ENCODE data around the gene ZC3H11A. TPM values are rescaled to one million over a fixed set of nuclear protein-coding genes. Genes with fewer than 3 reads are reported as not detected.

Gene ZC3H11A
- total and polyA plus RNA-seq, 2 donors (not counting 3 experiments of a cell fraction or from before 2014, with no cell fraction given), result 36.8 to 72.6 TPM

DNA sequence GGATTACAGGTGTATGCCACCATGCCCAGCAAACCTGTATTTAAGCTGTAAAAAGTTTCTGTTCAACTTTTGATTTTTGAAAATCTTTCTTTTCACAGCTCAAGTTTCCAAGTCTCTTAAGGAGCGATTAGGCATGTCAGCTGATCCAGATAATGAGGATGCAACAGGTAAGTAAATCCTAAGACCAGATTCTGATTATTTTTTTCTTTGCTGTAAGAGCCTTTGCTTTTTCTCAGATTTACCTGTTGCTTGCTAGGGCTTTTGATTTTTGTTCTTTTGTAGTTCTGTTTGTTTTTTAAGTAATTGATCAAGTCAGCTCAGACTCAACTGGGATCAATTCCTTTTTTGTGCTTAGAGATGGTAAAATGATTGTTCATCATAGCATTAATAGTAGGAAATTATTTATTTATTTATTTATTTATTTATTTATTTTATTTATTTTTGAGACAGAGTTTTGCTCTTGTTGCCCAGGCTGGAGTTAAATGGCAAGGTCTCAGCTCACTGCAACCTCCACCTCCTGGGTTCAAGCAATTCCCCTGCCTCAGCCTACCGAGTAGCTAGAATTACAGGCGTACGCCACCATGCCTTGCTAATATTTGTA, 44.9 kb downstream of the ZC3H11A start:
- no peak overlapping the region for H3K4me2 ChIP-seq (ENCODE audit: insufficient read depth, low read length)
- intact Hi-C loops (cut with micrococcal nuclease), result no loop called here
- no peaks in the 10 kb centered on the region for H4K20me1 ChIP-seq (replicated peaks; ENCODE audit: control insufficient read depth, extremely low read depth, insufficient read depth, low read length)
- no TSS peak for BruUV-seq (replicated peaks)
- FAIRE-seq (no peak), DNase-seq (ENCODE audit: low read depth, low spot score) (no peak)
- H3K36me3 ChIP-seq (ENCODE audit: control insufficient read depth in 2 of 2, extremely low read depth in 1 of 2, insufficient read depth in 2 of 2, low read length in 2 of 2), result peaks cover 12 to 17% of the 10 kb centered on the region in 2 experiments
- ChIA-PET POLR2A (no interaction called here), CTCF (no interaction called here)
- H3K9me3 ChIP-seq (replicated peaks; ENCODE audit: control insufficient read depth, insufficient read depth, low read length), result no peaks in the 10 kb centered on the region
- no peaks in the 10 kb centered on the region for H3K27me3 ChIP-seq (ENCODE audit: control insufficient read depth in 2 of 2, insufficient read depth in 2 of 2, low read length in 2 of 2)
- H3K4me1 ChIP-seq (ENCODE audit: control insufficient read depth, extremely low read depth, insufficient read depth, low read length), result no peaks in the 10 kb centered on the region
- no peak overlapping the region for H2AFZ ChIP-seq (ENCODE audit: low read depth, low read length)
- no peak overlapping the region for H3K27ac ChIP-seq (ENCODE audit: insufficient read depth, low read depth, low read length)
- H3K9ac ChIP-seq (replicated peaks; ENCODE audit: extremely low read depth, insufficient read depth, low read length), result no peak overlapping the region
- dilution Hi-C loops (cut with MboI; ENCODE audit: extremely low pct_ligation_motif_present, low sequenced_read_pairs), result no loop called here
- H3K4me3 ChIP-seq (replicated peaks in 1 of 3; ENCODE audit: insufficient read depth in 1 of 3, low read depth in 1 of 3, low read length in 3 of 3), result no peak overlapping the region
- TF ChIP-seq EZH2 (IDR thresholded peaks at IDR 0.05; ENCODE audit: borderline replicate concordance, low read depth, low read length, severe bottlenecking) (no peak), FOS (IDR thresholded peaks at IDR 0.05; ENCODE audit: borderline replicate concordance, insufficient read depth, low read length) (no peak), GATA2 (IDR thresholded peaks at IDR 0.05; ENCODE audit: insufficient read depth, insufficient read length, low read depth, low read length) (no peak)
- TF ChIP-seq, protein P1, sequence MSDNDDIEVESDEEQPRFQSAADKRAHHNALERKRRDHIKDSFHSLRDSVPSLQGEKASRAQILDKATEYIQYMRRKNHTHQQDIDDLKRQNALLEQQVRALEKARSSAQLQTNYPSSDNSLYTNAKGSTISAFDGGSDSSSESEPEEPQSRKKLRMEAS (IDR thresholded peaks at IDR 0.05; ENCODE audit: insufficient read depth, insufficient read length), result no peak
- H3K9me1 ChIP-seq (replicated peaks; ENCODE audit: control insufficient read depth, extremely low read depth, insufficient read depth, low read length), result no peaks in the 10 kb centered on the region
- peaks cover 1% of the 10 kb centered on the region for H3K79me2 ChIP-seq (ENCODE audit: control insufficient read depth, insufficient read depth, low read length)

DNA sequence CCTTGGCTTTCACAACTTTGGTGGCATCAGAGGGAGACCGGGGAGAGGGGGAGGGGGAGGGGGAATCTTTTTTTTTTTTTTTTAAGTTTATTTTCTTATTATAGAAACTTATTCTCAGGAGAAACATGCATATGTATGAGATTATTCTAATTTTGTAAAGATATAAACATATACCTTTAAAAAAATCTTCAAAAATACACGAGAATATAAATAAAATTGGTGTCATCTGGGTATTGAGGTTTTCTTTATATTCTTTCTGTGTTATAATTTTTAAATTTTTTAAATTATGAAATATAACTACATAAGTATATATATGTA, 47.1 kb downstream of the ZC3H11A start:
- CTCF ChIA-PET, result no interaction called here

More for the DNA sequence above, 47.1 kb downstream of the ZC3H11A start:
- Histone ChIP-seq H3K9ac (replicated peaks; ENCODE audit: extremely low read depth, insufficient read depth, low read length) (no peak overlapping the region), H3K9me1 (replicated peaks; ENCODE audit: control insufficient read depth, extremely low read depth, insufficient read depth, low read length) (no peaks in the 10 kb centered on the region), H3K79me2 (ENCODE audit: control insufficient read depth, insufficient read depth, low read length) (peaks cover 1% of the 10 kb centered on the region), H3K9me3 (replicated peaks; ENCODE audit: control insufficient read depth, insufficient read depth, low read length) (no peaks in the 10 kb centered on the region), H2AFZ (ENCODE audit: low read depth, low read length) (no peak overlapping the region), H3K4me2 (ENCODE audit: insufficient read depth, low read length) (no peak overlapping the region), H3K36me3 (ENCODE audit: control insufficient read depth in 2 of 2, extremely low read depth in 1 of 2, insufficient read depth in 2 of 2, low read length in 2 of 2) (peaks cover 9 to 14% of the 10 kb centered on the region in 2 experiments), H3K27me3 (ENCODE audit: control insufficient read depth in 2 of 2, insufficient read depth in 2 of 2, low read length in 2 of 2) (no peaks in the 10 kb centered on the region), H3K27ac (ENCODE audit: insufficient read depth, low read depth, low read length) (no peak overlapping the region), H3K4me1 (ENCODE audit: control insufficient read depth, extremely low read depth, insufficient read depth, low read length) (no peaks in the 10 kb centered on the region), H4K20me1 (replicated peaks; ENCODE audit: control insufficient read depth, extremely low read depth, insufficient read depth, low read length) (no peaks in the 10 kb centered on the region), H3K4me3 (replicated peaks in 1 of 3; ENCODE audit: insufficient read depth in 1 of 3, low read depth in 1 of 3, low read length in 3 of 3) (no peak overlapping the region)
- no TSS peak for BruUV-seq (replicated peaks)
- TF ChIP-seq POLR2AphosphoS5 (IDR thresholded peaks at IDR 0.05; ENCODE audit: insufficient read depth, low read depth, low read length), result no peak
- TF ChIP-seq, protein P2, sequence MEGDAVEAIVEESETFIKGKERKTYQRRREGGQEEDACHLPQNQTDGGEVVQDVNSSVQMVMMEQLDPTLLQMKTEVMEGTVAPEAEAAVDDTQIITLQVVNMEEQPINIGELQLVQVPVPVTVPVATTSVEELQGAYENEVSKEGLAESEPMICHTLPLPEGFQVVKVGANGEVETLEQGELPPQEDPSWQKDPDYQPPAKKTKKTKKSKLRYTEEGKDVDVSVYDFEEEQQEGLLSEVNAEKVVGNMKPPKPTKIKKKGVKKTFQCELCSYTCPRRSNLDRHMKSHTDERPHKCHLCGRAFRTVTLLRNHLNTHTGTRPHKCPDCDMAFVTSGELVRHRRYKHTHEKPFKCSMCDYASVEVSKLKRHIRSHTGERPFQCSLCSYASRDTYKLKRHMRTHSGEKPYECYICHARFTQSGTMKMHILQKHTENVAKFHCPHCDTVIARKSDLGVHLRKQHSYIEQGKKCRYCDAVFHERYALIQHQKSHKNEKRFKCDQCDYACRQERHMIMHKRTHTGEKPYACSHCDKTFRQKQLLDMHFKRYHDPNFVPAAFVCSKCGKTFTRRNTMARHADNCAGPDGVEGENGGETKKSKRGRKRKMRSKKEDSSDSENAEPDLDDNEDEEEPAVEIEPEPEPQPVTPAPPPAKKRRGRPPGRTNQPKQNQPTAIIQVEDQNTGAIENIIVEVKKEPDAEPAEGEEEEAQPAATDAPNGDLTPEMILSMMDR (IDR thresholded peaks at IDR 0.05; ENCODE audit: extremely low read depth in 1 of 2, insufficient read depth in 1 of 2, low read depth in 1 of 2, low read length in 2 of 2), result no peak
- TF ChIP-seq JUN (IDR thresholded peaks at IDR 0.05; ENCODE audit: borderline replicate concordance, insufficient read depth, insufficient read length, low read depth), result no peak
- TF ChIP-seq, protein P1 (IDR thresholded peaks at IDR 0.05; ENCODE audit: insufficient read depth, insufficient read length), result no peak
- TF ChIP-seq POLR2A (IDR thresholded peaks at IDR 0.05; ENCODE audit: low read depth, low read length), result no peak
- no peak for TF ChIP-seq EZH2 (IDR thresholded peaks at IDR 0.05; ENCODE audit: borderline replicate concordance, low read depth, low read length, severe bottlenecking)
- TF ChIP-seq GATA2 (IDR thresholded peaks at IDR 0.05; ENCODE audit: insufficient read depth, insufficient read length, low read depth, low read length), result no peak
- POLR2A ChIA-PET, result no interaction called here
- FAIRE-seq (no peak), DNase-seq (ENCODE audit: low read depth, low spot score) (no peak)
- dilution Hi-C loops (cut with MboI; ENCODE audit: extremely low pct_ligation_motif_present, low sequenced_read_pairs) (no loop called here), intact Hi-C loops (cut with micrococcal nuclease) (no loop called here)

All from endothelial cell of umbilical vein (primary cell).